Gastroesophageal sphincter (tissue), 4 donors: Measurements from ENCODE around the gene PLCB1. TPM values are rescaled to one million over a fixed set of nuclear protein-coding genes. Genes with fewer than 3 reads are reported as not detected.

ENCODE experiments used
- ATAC-seq: fragments of 150-250 bp; one replicate; pipeline ENCODE4 v1.9.1; 2016; ENCODE audit warnings: mild to moderate bottlenecking, moderate library complexity
- H3K27ac ChIP-seq, 4 donors: fragments of 200-600 bp; sonication (generic) in 3 of 4; 1 replicate in 3 of 4; 2 replicates in 1 of 4; pipeline ENCODE4 v1.5.1; 2016 to 2019
- H3K27me3 ChIP-seq: fragments of 200-600 bp; sonication (generic); one replicate; pipeline ENCODE4 v1.5.1; 2019
- H3K36me3 ChIP-seq, 2 donors: fragments of 200-600 bp; sonication (generic); one replicate each; pipeline ENCODE4 v1.5.1; 2019; ENCODE audit warnings: control low read depth in 1 of 2
- H3K4me1 ChIP-seq, 3 donors: fragments of 200-600 bp; sonication (generic); 1 replicate in 2 of 3; 2 replicates in 1 of 3; pipeline ENCODE4 v1.5.1; 2016 to 2019; ENCODE audit warnings: control low read depth in 2 of 3
- H3K4me3 ChIP-seq, 2 donors: fragments of 200-600 bp; sonication (generic); one replicate each; pipeline ENCODE4 v1.5.1; 2019; ENCODE audit warnings: mild to moderate bottlenecking in 1 of 2, moderate library complexity in 1 of 2
- H3K9me3 ChIP-seq, 3 donors: fragments of 200-600 bp; sonication (generic); one replicate each; pipeline ENCODE4 v1.5.1; 2017 to 2019; ENCODE audit warnings: control low read depth in 2 of 3
- EP300 ChIP-seq: sonication (generic); formaldehyde crosslinking; IDR thresholded peaks from one replicate; pipeline ENCODE4 v1.6.1; 2017; ENCODE audit warnings: antibody characterized with exemption, mild to moderate bottlenecking
- POLR2A ChIP-seq, 2 donors: fragments of 450-650 bp; IDR thresholded peaks; one replicate each; pipeline ENCODE4 v1.6.1; 2017; ENCODE audit warnings: antibody characterized with exemption in 2 of 2, mild to moderate bottlenecking in 2 of 2, moderate library complexity in 1 of 2
- POLR2AphosphoS5 ChIP-seq: sonication (generic); formaldehyde crosslinking; IDR thresholded peaks from one replicate; pipeline ENCODE4 v1.6.1; 2017; ENCODE audit warnings: antibody characterized with exemption
- WGBS, 2 donors: methylation state at CpG; one replicate each; pipeline ENCODE4 v1.1.5; 2018; ENCODE audit warnings: low coverage in 1 of 2; 5-methylcytosine and 5-hydroxymethylcytosine counted together
- total RNA-seq, 4 donors: library from RNA; depleted of rRNA; stranded (reverse); fragments of >200 nt; gene quantifications; one replicate each; pipeline ENCODE4 v1.1.0, GENCODE V29; 2016
- TF ChIP-seq, protein P1 (sequence below), 4 experiments: fragments of 200-600 bp in 2 of 4; fragments of 450-650 bp in 2 of 4; sonication (generic) in 1 of 4; IDR thresholded peaks; one replicate each; pipeline ENCODE4 v1.5.1; 2017 to 2019; ENCODE audit warnings: antibody characterized with exemption in 4 of 4, mild to moderate bottlenecking in 2 of 4, moderate library complexity in 2 of 4

The PLCB1 gene
- total RNA-seq, 4 donors from 2014 or later, result 60.8 to 104 (median 69.0) TPM

GRCh38 chr20:8547968-8548588 lies 416.0 kb downstream of the PLCB1 start:
- H3K36me3 ChIP-seq, result no peaks in the 10 kb centered on the region
- H3K4me3 ChIP-seq, result no peak overlapping the region
- 100% methylated on average over 1 of the region's 1 CpG for WGBS, 2 donors
- no peak for TF ChIP-seq POLR2AphosphoS5
- no peak for TF ChIP-seq POLR2A (IDR thresholded peaks at IDR 0.05)
- TF ChIP-seq, protein P1, sequence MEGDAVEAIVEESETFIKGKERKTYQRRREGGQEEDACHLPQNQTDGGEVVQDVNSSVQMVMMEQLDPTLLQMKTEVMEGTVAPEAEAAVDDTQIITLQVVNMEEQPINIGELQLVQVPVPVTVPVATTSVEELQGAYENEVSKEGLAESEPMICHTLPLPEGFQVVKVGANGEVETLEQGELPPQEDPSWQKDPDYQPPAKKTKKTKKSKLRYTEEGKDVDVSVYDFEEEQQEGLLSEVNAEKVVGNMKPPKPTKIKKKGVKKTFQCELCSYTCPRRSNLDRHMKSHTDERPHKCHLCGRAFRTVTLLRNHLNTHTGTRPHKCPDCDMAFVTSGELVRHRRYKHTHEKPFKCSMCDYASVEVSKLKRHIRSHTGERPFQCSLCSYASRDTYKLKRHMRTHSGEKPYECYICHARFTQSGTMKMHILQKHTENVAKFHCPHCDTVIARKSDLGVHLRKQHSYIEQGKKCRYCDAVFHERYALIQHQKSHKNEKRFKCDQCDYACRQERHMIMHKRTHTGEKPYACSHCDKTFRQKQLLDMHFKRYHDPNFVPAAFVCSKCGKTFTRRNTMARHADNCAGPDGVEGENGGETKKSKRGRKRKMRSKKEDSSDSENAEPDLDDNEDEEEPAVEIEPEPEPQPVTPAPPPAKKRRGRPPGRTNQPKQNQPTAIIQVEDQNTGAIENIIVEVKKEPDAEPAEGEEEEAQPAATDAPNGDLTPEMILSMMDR (IDR thresholded peaks at IDR 0.05), result no peak
- no peak for TF ChIP-seq EP300
- ATAC-seq, result no peak
- peaks cover 0 to 15% (median 0%) of the 10 kb centered on the region in 3 donors for H3K4me1 ChIP-seq
- no peaks in the 10 kb centered on the region for H3K9me3 ChIP-seq
- no peaks in the 10 kb centered on the region for H3K27me3 ChIP-seq
- H3K27ac ChIP-seq, result no peak overlapping the region

GRCh38 chr20:8549192-8549591 lies 417.1 kb downstream of the PLCB1 start:
- Histone ChIP-seq H3K27ac (no peak overlapping the region), H3K27me3 (no peaks in the 10 kb centered on the region), H3K4me1 (peaks cover 0 to 16% (median 0%) of the 10 kb centered on the region in 3 donors), H3K9me3 (no peaks in the 10 kb centered on the region), H3K4me3 (no peak overlapping the region), H3K36me3 (no peaks in the 10 kb centered on the region)
- 97% methylated on average over 3 of the region's 3 CpGs; no CpG with 5 or more reads in 1 of the 2 donors for WGBS, 2 donors
- TF ChIP-seq EP300 (no peak), POLR2A (IDR thresholded peaks at IDR 0.05) (no peak), POLR2AphosphoS5 (no peak)
- TF ChIP-seq, protein P1 (IDR thresholded peaks at IDR 0.05), result no peak
- ATAC-seq, result no peak

GRCh38 chr20:8557711-8558110 lies 425.6 kb downstream of the PLCB1 start:
- no peaks in the 10 kb centered on the region for H3K27me3 ChIP-seq
- H3K36me3 ChIP-seq, result no peaks in the 10 kb centered on the region
- ATAC-seq, result no peak
- H3K27ac ChIP-seq, result no peak overlapping the region
- H3K9me3 ChIP-seq, result no peaks in the 10 kb centered on the region
- no peak for TF ChIP-seq POLR2A (IDR thresholded peaks at IDR 0.05)
- TF ChIP-seq, protein P1 (IDR thresholded peaks at IDR 0.05), result no peak
- TF ChIP-seq POLR2AphosphoS5, result no peak
- no peak for TF ChIP-seq EP300
- no peak overlapping the region for H3K4me3 ChIP-seq
- peaks cover 0 to 5% (median 0%) of the 10 kb centered on the region in 3 donors for H3K4me1 ChIP-seq
- WGBS, 2 donors, result 67 to 100% methylated on average over 1 of the region's 1 CpG

DNA sequence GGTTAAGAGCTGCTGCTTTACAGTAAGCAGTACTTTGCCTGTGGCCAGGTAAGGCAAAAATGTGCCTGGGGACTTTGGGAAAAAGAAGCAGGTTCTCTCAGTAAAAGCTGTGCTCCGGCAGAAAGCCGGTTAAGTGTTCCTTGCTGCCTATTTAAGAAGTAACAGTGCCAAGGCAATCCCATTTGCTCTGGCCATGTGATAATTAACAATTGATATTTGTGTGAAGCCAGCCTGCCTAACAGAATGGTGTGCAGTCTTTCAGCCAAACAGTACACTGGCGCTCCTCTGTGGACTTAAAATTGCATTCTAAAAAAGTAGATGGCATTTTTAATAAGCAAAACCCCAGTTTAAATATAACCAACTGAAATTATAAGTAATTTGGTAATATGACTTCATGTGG lies 430.3 kb downstream of the PLCB1 start:
- Histone ChIP-seq H3K4me3 (no peak overlapping the region), H3K4me1 (peaks cover 0 to 4% (median 0%) of the 10 kb centered on the region in 3 donors), H3K27ac (no peak overlapping the region), H3K36me3 (no peaks in the 10 kb centered on the region), H3K27me3 (no peaks in the 10 kb centered on the region), H3K9me3 (peaks cover 0 to 9% (median 0%) of the 10 kb centered on the region in 3 donors)
- ATAC-seq, result no peak
- TF ChIP-seq, protein P1 (IDR thresholded peaks at IDR 0.05), result no peak
- TF ChIP-seq POLR2A (IDR thresholded peaks at IDR 0.05) (no peak), POLR2AphosphoS5 (no peak), EP300 (no peak)
- 95 to 100% methylated on average over 1 to 3 of the region's 3 CpGs for WGBS, 2 donors

GRCh38 chr20:8568075-8568474 lies 436.0 kb downstream of the PLCB1 start:
- Histone ChIP-seq H3K36me3 (no peaks in the 10 kb centered on the region), H3K9me3 (peaks cover 0 to 9% (median 0%) of the 10 kb centered on the region in 3 donors), H3K27me3 (no peaks in the 10 kb centered on the region), H3K4me1 (peaks cover 0 to 22% (median 0%) of the 10 kb centered on the region in 3 donors), H3K27ac (no peak overlapping the region), H3K4me3 (no peak overlapping the region)
- no peak for TF ChIP-seq EP300
- no peak for ATAC-seq
- 69 to 88% methylated on average over 2 of the region's 2 CpGs for WGBS, 2 donors
